ENCODE measurements around the gene UBASH3A.

Gene UBASH3A

DNA sequence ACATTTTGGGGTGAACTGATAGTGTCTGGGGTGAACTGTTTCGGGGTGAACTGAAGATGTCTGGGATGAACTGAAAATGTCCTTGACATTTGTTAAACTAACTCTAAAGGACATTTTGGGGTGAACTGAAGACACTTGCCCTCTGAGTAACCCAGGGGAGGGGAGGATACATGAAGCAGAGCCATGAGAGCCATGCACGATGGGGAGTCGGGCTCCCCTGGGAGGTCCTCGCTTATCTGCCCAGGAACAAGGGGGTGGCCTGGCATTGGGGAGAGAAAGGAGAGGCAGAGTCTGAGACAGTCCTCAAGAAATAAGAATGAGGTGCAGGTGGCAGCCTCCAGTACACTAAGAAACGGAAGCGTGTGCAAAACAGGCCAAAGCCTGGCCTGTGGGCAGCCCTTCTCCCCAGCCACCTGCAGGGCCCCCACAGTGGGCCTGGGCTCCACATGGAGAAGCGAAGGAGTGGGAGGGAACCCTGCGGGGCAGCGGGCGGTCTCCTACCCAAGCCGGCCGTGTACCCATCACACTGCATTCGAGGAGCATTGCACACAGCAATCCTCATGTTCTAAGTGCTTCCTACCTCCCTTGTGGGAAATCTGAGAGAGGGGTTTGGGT is 68.1 kb downstream of the UBASH3A start:
- no peak for DNase-seq

GRCh38 chr21:42472521-42472920 is 68.8 kb downstream of the UBASH3A start:
- DNase-seq: no peak

- no peak for DNase-seq
Observed at GRCh38 chr21:42473498-42474042, 69.9 kb downstream of the UBASH3A start.

DNA sequence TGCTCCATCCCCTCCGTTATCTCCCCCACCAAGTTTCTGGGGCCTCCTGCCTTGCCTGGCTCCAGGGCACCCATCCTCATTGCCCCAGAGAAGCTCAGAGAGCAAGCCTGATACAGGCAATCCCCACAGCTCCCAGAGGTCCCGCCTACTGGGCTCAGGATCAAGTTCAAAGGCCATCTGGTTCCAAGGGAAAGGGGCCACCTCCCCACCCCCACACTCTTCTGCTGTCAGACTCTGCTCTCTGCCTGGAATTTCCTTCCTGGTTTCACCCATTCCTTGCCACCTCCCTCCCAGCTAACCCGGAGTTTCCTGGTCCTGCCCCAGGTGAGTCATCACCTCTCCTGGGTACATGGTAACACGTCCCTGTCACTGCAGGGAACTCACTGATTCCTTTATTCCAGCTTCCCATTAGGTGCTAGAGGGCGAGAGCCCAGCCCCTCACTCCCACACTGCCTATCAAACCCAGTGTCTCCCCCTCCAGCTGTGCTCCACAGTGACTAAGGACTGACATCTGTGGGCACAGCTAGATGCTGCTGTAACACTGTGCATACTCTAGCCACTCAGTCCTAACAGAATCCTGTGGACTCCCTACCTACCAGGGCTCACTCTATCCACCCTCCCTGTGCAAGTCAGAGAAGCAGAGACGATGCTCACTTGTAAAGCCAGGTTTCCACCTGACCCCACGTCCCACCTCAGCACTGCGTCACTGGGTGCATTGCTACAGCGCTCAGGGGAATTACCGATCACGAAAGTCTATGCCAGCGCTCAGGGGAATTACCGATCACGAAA is 70.5 kb downstream of the UBASH3A start:
- no peak for DNase-seq

- no peak for DNase-seq
Observed at GRCh38 chr21:42475036-42475435, 71.3 kb downstream of the UBASH3A start.

- no peak for DNase-seq
Observed at GRCh38 chr21:42475526-42476387, 72.1 kb downstream of the UBASH3A start.

DNA sequence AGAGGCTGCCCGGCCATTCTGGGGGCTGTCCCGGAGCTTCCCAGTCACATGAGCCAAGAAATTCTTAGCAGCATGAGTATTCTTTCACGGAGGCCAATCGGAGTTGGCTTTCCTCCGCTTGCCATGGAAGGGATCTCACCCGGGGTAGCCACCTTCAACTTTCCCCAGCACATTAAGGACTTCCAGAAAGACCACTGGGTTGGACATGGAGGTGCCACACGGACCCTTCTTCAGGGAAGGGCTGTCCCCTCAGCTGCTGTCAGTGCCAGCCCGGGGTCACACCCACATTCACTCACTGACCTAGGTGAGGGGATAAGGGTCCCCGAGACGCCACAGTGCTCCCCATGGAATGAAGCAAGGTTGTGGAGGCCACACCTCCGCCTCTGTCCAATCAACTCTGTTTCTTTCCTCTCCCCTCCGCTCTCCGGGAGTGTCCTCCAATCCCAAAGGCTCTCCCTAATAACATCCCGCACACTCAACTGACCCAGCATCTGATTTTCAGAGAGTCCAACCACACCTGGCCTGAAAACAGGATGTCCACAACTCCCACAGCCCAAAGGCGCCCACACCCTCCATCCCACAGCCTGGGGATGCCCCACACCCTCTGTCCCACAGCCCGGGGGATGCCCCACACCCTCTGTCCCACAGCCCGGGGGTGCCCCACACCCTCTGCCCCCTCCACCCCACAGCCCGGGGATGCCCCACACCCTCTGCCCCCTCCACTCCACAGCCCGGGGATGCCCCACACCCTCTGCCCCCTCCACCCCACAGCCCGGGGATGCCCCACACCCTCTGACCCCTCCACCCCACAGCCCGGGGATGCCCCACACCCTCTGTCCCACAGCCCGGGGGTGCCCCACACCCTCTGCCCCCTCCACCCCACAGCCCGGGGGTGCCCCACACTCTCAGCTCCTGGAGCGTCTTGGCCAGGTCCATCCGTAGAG is 73.0 kb downstream of the UBASH3A start:
- DNase-seq: no peak

GRCh38 chr21:42478504-42478903 is 74.8 kb downstream of the UBASH3A start:
- DNase-seq: no peak

GRCh38 chr21:42479582-42479981 is 75.9 kb downstream of the UBASH3A start:
- DNase-seq: no peak

DNA sequence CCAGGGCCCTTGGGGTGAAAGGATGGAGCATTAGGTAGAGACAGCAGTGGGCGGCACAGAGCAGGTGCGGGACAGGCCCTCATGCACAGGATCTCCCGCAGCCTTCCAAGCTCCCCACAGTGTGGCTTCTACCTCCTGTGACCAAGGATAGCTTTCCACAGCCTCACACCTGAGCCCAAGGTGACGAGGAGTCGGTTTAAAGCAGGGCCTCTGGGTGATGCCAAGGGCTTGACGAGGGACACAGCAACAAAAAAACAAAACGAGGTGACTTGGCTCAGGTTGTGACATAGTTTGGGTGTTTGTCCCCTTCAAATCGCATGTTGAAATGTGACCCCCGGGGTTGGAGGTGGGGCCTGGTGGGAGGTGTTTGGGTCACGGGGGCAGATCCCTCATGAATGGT is 77.0 kb downstream of the UBASH3A start:
- DNase-seq: no peak

- no peak for DNase-seq
Observed at GRCh38 chr21:42481169-42481568, 77.5 kb downstream of the UBASH3A start.

DNA sequence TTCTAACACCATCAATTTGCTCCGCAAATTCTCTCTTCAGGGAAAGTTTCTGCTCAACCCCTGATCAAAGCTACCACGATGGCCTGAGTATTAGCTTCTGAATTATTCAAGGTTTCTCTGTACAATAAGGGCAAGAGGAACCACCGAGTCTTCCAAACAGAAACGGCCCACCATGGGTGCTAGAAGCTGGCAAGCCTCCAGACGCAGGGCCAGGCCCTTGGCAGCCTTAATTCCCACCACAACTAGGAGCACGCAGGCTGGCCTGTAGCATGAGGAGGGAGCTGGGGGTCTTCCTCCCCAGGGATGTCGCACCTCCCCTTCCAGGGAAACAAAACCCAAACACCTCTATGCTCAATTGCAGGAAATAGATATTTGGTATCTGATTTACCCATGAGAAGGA is 81.3 kb downstream of the UBASH3A start:
- no peak for DNase-seq

DNA sequence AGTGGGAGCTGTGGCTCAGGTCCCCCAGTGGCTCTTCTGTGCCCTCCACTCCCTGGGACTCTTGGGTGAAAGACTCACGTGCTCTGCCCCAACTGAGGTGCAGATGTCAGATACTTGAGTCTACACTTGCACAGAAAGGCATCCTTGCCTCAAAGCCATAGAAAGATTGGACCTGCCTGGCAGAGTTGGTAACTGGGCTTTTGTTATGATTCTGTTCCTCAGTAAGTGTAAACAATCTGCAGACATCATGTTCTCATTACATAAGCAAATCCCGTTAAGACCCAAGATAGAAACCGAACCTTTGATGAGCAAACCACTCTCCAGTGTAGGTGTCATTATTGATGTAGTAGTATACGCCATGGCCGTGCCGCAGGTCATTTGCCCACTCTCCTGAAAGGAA is 82.4 kb downstream of the UBASH3A start:
- no peak for DNase-seq

DNA sequence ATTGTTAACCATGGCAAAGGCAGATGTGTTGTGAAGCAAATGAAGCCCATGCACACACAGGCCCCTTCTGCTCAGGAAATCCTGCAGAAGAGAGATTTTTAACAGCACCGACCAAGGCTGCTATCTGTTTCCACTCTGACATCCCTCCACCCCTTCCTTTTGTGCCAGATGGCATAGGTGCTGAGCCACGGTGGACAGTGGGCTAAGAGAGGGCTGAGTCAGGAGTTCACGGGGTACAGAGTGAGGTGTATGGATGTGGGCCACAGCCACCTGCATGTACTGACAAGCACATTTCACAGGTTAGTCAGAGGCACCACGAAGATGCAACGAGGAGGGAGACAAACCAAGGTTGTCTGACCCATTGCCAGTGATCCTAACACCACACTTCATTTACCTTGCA is 82.8 kb downstream of the UBASH3A start:
- DNase-seq: no peak

DNA sequence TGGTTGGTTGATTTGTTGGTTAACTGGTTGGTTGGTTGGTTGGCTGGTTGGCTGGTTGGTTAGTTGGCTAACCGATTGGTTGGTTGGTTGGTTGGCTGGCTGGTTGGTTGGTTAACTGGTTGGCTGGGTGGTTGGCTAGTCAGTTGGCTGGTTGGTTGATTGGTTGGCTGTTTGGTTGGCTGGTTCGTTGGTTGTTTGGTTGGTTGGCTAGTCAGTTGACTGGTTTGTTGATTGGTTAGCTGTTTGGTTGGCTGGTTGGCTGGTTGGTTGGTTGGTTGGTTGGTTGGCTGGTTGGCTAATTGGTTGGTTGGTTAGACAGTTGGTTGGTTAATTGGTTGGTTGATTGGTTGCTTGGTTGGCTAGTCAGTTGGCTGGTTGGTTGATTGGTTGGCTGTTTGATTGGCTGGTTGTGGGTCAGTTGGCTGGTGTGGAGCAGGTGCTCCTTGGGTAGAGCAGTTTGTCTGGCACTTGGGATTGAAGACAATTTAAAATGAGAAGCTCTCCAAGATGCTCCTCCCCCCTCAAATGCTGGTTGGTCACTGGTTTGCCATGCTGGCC is 85.4 kb downstream of the UBASH3A start:
- no peak for DNase-seq

DNA sequence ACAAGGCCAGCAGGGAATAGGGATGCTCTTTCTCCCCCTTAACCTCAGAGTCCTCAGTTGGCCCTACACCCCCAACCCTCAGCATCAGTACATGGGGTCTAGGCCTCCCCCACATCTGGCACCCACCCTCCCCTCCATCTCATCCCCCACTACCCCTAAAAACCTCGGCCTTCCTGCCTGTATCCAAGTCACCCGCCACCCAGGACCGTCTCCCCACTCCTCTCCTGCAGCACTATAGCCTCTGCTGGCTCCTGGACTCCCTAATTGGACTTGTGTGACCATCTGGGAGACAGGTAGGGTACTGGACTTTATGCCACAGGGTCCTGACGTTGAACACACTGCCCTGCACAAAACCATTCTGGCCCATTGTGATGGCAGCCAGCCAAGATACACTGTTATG is 86.3 kb downstream of the UBASH3A start:
- DNase-seq: no peak

DNA sequence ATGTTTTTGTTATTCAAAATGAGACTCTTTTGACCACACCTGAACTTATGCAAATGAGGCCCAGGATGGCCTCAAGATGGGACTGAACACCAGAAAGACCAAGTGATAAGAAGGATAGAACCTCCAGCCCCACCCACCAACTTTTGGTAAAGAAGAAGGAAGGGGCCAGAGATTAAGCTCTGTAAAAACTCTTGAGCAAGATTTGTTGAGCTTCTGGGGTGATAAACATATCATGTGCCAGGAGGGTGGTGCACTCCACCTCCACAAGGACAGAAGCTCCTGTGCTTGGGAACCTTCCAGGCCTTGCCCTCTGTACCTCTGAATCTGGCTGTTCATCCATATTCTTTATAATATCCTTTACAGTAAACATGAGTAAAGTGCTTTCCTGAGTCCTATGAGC is 87.0 kb downstream of the UBASH3A start:
- no peak for DNase-seq

- no peak for DNase-seq
Observed at GRCh38 chr21:42491328-42491727, 87.6 kb downstream of the UBASH3A start.

DNA sequence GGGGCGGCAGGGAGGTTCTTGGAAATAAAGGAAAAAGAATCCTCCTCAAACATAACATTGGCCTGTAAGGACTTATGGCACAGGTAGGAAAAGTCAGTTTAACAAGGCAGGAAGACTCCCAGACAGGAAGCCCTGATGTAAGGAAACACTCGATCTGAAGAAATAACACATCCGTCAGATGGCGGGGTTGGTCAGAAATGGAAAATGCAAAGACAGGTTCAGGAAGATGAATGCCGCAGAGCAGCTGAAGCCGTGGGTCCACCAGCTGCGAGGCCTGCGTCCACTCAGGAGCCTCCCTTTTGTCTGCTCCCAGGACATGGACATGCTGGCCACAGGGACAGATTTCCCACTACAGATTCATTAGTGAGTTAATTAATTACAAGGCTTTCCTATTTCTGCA is 88.5 kb downstream of the UBASH3A start:
- DNase-seq: no peak

DNA sequence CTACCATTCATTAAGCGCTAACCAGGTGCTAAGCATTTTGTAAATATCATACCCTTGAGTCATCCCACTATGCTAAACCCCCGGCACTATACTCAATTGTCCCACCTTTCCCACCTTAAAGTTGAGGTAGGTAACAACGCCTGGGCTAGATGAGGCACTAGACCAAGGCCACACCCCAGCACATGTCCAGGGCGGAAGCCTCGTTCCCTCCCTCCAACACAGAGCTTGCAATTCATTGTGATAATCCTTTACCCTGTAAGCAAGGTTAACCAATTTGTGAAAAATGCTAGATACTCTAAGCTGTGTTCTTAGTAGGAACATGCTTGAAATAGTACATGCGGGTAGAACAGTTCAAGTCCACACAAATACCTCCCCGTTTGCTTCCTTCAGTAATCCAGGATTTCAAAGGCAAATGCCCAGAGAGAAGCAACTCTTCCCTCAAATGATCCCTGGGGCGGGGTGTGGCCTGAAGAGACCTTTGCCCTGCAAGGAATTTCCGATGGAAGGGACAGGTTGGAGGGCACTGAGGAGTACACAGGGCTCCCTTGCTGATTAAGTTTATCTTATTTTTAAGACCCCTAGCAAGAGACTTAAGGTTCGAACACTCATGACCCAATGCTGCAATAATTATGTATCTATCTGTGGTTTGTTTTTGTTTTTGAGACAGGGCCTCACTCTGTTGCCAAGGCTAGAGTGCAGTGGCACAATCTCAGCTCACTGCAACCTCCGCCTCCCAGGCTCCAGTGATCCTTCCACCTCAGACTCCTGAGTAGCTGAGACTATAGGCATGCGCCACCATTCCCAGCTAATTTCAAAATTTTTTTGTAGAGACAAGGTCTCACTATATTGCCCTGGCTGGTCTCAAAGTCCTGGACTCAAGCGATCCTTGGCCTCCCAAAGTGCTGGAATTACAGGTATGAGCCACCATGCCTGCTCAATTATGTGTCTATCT is 89.7 kb downstream of the UBASH3A start:
- DNase-seq: no peak

GRCh38 chr21:42495027-42495426 is 91.3 kb downstream of the UBASH3A start:
- no peak for DNase-seq
